Right lung (tissue), 10 donors: ENCODE measurements around the gene MALSU1. TPM values are rescaled to one million over a fixed set of nuclear protein-coding genes. Genes with fewer than 3 reads are reported as not detected.

ENCODE experiments used
- DNase-seq, 2 donors: peaks; one replicate each; pipeline ENCODE4 v3.0.0-alpha.2; 2013
- long read RNA-seq, 8 donors: transcript quantifications; one replicate each; lab custom pipeline, GENCODE V29; 2026
- polyA plus RNA-seq, 5 donors: library from polyadenylated mRNA; unstranded; fragments of 120-200 nt; gene quantifications; one replicate each; pipeline versions ENCODE4 v1.2.1 to v1.2.3, GENCODE V29; 2013; ENCODE audit warnings: inconsistent platforms in 1 of 5, low replicate concordance in 1 of 5; ENCODE audit not compliant: insufficient read length in 5 of 5, insufficient read depth in 1 of 5

MALSU1 gene
- 10 to 100 TPM; 47.3 to 58.0 (median 52.1) TPM for polyA plus RNA-seq
- long read RNA-seq, donor 1, transcript MALSU1-202 (4 exons, 3,044 nt): major isoform, 23 of 49 reads
- long read RNA-seq, donor 1, partial matches to known transcripts: 24 of 49 reads
- long read RNA-seq, donor 1, other reads (novel, unspliced or antisense): 0 of 49 reads
- long read RNA-seq, donor 2, transcript MALSU1-202 (4 exons, 3,044 nt): major isoform, 9 of 9 reads
- long read RNA-seq, donor 2, partial matches to known transcripts: 0 of 9 reads
- long read RNA-seq, donor 2, other reads (novel, unspliced or antisense): 0 of 9 reads
- long read RNA-seq, donor 3, transcript MALSU1-202 (4 exons, 3,044 nt): major isoform, 27 of 41 reads
- long read RNA-seq, donor 3, partial matches to known transcripts: 0 of 41 reads
- long read RNA-seq, donor 3, other reads (novel, unspliced or antisense): 11 of 41 reads
- long read RNA-seq, donor 4, transcript MALSU1-202 (4 exons, 3,044 nt): major isoform, 13 of 34 reads
- long read RNA-seq, donor 4, partial matches to known transcripts: 19 of 34 reads
- long read RNA-seq, donor 4, other reads (novel, unspliced or antisense): 0 of 34 reads
- long read RNA-seq, donor 5, transcript MALSU1-202 (4 exons, 3,044 nt): major isoform, 41 of 44 reads
- long read RNA-seq, donor 5, partial matches to known transcripts: 0 of 44 reads
- long read RNA-seq, donor 5, other reads (novel, unspliced or antisense): 0 of 44 reads
- long read RNA-seq, donor 6, transcript MALSU1-202 (4 exons, 3,044 nt): major isoform, 26 of 31 reads
- long read RNA-seq, donor 6, partial matches to known transcripts: 0 of 31 reads
- long read RNA-seq, donor 6, other reads (novel, unspliced or antisense): 0 of 31 reads
- long read RNA-seq, donor 7, transcript MALSU1-202 (4 exons, 3,044 nt): major isoform, 15 of 24 reads
- long read RNA-seq, donor 7, partial matches to known transcripts: 8 of 24 reads
- long read RNA-seq, donor 7, other reads (novel, unspliced or antisense): 0 of 24 reads
- long read RNA-seq, donor 8, transcript MALSU1-202 (4 exons, 3,044 nt): major isoform, 14 of 15 reads
- long read RNA-seq, donor 8, partial matches to known transcripts: 0 of 15 reads
- long read RNA-seq, donor 8, other reads (novel, unspliced or antisense): 0 of 15 reads

GRCh38 chr7:23298885-23299769 lies at the start of gene MALSU1:
MALSU1 (plus strand) TSS chr7:23299339; CDS start chr7:23299353, 14 bp downstream.
- peak; percentile 95 to 96 for DNase-seq

GRCh38 chr7:23249486-23249885 lies 49.7 kb upstream of the MALSU1 start:
- DNase-seq: no peak

GRCh38 chr7:23254051-23254681 lies 45.0 kb upstream of the MALSU1 start:
- no peak for DNase-seq

GRCh38 chr7:23256731-23257130 lies 42.4 kb upstream of the MALSU1 start:
- no peak for DNase-seq

GRCh38 chr7:23260371-23260770 lies 38.8 kb upstream of the MALSU1 start:
- DNase-seq: no peak

GRCh38 chr7:23261843-23262452 lies 37.2 kb upstream of the MALSU1 start:
- peak in 1 of 2 donors; percentile 43 for DNase-seq

GRCh38 chr7:23264916-23265458 lies 34.2 kb upstream of the MALSU1 start:
- DNase-seq: no peak

GRCh38 chr7:23266918-23267317 lies 32.2 kb upstream of the MALSU1 start:
- DNase-seq: no peak

GRCh38 chr7:23267357-23267756 lies 31.8 kb upstream of the MALSU1 start:
- no peak for DNase-seq

GRCh38 chr7:23268167-23268566 lies 31.0 kb upstream of the MALSU1 start:
- no peak for DNase-seq

- DNase-seq: no peak
Observed at GRCh38 chr7:23268746-23269145, 30.4 kb upstream of the MALSU1 start.

- DNase-seq: no peak
Observed at GRCh38 chr7:23272275-23272674, 26.9 kb upstream of the MALSU1 start.

- peak; percentile 54 for DNase-seq
Observed at GRCh38 chr7:23273141-23273599, 26.0 kb upstream of the MALSU1 start.

- DNase-seq: no peak
Observed at GRCh38 chr7:23275912-23276311, 23.2 kb upstream of the MALSU1 start.

GRCh38 chr7:23276376-23276775 lies 22.8 kb upstream of the MALSU1 start:
- DNase-seq: no peak

- no peak for DNase-seq
Observed at GRCh38 chr7:23276947-23277346, 22.2 kb upstream of the MALSU1 start.

- peak in 1 of 2 donors; percentile 59 for DNase-seq
Observed at GRCh38 chr7:23277359-23277989, 21.7 kb upstream of the MALSU1 start.

- no peak for DNase-seq
Observed at GRCh38 chr7:23279819-23280525, 19.2 kb upstream of the MALSU1 start.
